SHP77 (cell line): ENCODE data around the gene MDP1.
"Not testable (repeated sequence)": the region's sequence is repeated elsewhere in the genome, so short reads cannot be mapped to it uniquely, and the experiment has no call there.

Experiments used
- DNase-seq, 2 experiments: peaks; one replicate each; lab custom pipeline; 2025; lab: John Stamatoyannopoulos, UW

Gene MDP1

GRCh38 chr14:24250354-24250753, 34.5 kb upstream of the MDP1 start:
- DNase-seq, result no peak

- DNase-seq, result no peak
Measured at GRCh38 chr14:24249230-24250021, 33.6 kb upstream of the MDP1 start.

- DNase-seq, result no peak
Measured at GRCh38 chr14:24247422-24247821, 31.6 kb upstream of the MDP1 start.

- DNase-seq, result no peak
Measured at GRCh38 chr14:24246765-24247212, 30.9 kb upstream of the MDP1 start.

- not testable (repeated sequence) for DNase-seq
Measured at GRCh38 chr14:24245350-24245749, 29.5 kb upstream of the MDP1 start.

- no peak for DNase-seq
Measured at GRCh38 chr14:24243336-24243836, 27.5 kb upstream of the MDP1 start.

- DNase-seq, result peak; percentile 96
Measured at GRCh38 chr14:24241829-24242443, 26.1 kb upstream of the MDP1 start.

- no peak for DNase-seq
Measured at GRCh38 chr14:24240110-24240918, 24.4 kb upstream of the MDP1 start.

GRCh38 chr14:24238527-24239037, 22.7 kb upstream of the MDP1 start:
- DNase-seq, result no peak

GRCh38 chr14:24238123-24238522, 22.3 kb upstream of the MDP1 start:
- DNase-seq, result no peak

- DNase-seq, result no peak
Measured at GRCh38 chr14:24237463-24237955, 21.6 kb upstream of the MDP1 start.

- no peak for DNase-seq
Measured at GRCh38 chr14:24236689-24237462, 21.0 kb upstream of the MDP1 start.

- DNase-seq, result no peak
Measured at GRCh38 chr14:24235804-24236688, 20.2 kb upstream of the MDP1 start.

GRCh38 chr14:24234095-24235005, 18.5 kb upstream of the MDP1 start:
- no peak for DNase-seq

- DNase-seq, result peak in 1 of 2 experiments; percentile 33
Measured at GRCh38 chr14:24233538-24233866, 17.6 kb upstream of the MDP1 start.

GRCh38 chr14:24232645-24233537, 17.0 kb upstream of the MDP1 start, which contains the start of gene GMPR2:
Gene GMPR2 (plus strand): TSS chr14:24232929. CDS start chr14:24233254, 325 bp downstream.
- peak; percentile 92 for DNase-seq

- DNase-seq, result peak; percentile 92
Measured at GRCh38 chr14:24232121-24232644, 16.3 kb upstream of the MDP1 start, which contains the start of gene NEDD8. Gene NEDD8 (minus strand): TSS chr14:24232367. CDS start chr14:24232267, 100 bp downstream.
